CD4-positive, alpha-beta memory T cell (primary cell): ENCODE data around the gene RNF141. TPM values are rescaled to one million over a fixed set of nuclear protein-coding genes. Genes with fewer than 3 reads are reported as not detected.

Experiments used
- CTCF ChIA-PET: fragments of 350-600 bp; sonication (Branson Sonifier 250); formaldehyde crosslinking; loops from one replicate; lab custom pipeline; 2021; ENCODE audit warnings: inconsistent platforms; ENCODE audit not compliant: partially characterized antibody; lab: Charles Lee
- POLR2A ChIA-PET: fragments of 350-600 bp; sonication (Branson Sonifier 250); formaldehyde crosslinking; loops from one replicate; lab custom pipeline; 2021; ENCODE audit not compliant: partially characterized antibody; lab: Charles Lee
- DNase-seq, 5 donors: peaks; one replicate each; pipeline versions ENCODE4 v3.0.0 to v3.0.0-alpha.2; 2020 to 2022; ENCODE audit warnings: mixed read lengths in 1 of 5
- H3K27ac ChIP-seq: one replicate; pipeline ENCODE4 v1.7.0; 2013; ENCODE audit warnings: low read depth, low read length
- H3K27me3 ChIP-seq: 2 replicates; pipeline ENCODE4 v1.7.0; 2013; ENCODE audit warnings: mild to moderate bottlenecking, low read length, moderate library complexity; ENCODE audit not compliant: insufficient read depth
- H3K36me3 ChIP-seq: 2 replicates; pipeline ENCODE4 v1.7.0; 2013; ENCODE audit warnings: mild to moderate bottlenecking, low read length, moderate library complexity; ENCODE audit not compliant: insufficient read depth
- H3K4me1 ChIP-seq: 2 replicates; pipeline ENCODE4 v1.7.0; 2013; ENCODE audit warnings: mild to moderate bottlenecking, low read length, moderate library complexity; ENCODE audit not compliant: insufficient read depth
- H3K4me3 ChIP-seq, 2 donors: one replicate each; pipeline ENCODE4 v1.7.0; 2013; ENCODE audit warnings: low read length in 2 of 2, mild to moderate bottlenecking in 1 of 2
- H3K9me3 ChIP-seq, 2 donors: one replicate each; pipeline ENCODE4 v1.7.0; 2013; ENCODE audit warnings: low read length in 2 of 2, control low read depth in 1 of 2; ENCODE audit not compliant: control insufficient read depth in 1 of 2
- H3K27ac Mint-ChIP-seq, 7 donors: one replicate each; pipeline ENCODE4 v1.8.0; 2020 to 2021; ENCODE audit warnings: mixed read lengths in 7 of 7, mild to moderate bottlenecking in 6 of 7, inconsistent platforms in 3 of 7, moderate library complexity in 3 of 7
- H3K27me3 Mint-ChIP-seq, 2 donors: one replicate each; pipeline ENCODE4 v1.8.0; 2020 to 2021; ENCODE audit warnings: mixed read lengths in 2 of 2
- H3K36me3 Mint-ChIP-seq, 2 donors: one replicate each; pipeline ENCODE4 v1.8.0; 2020 to 2021; ENCODE audit warnings: mixed read lengths in 2 of 2, inconsistent platforms in 1 of 2, mild to moderate bottlenecking in 1 of 2
- H3K4me1 Mint-ChIP-seq, 4 donors: one replicate each; pipeline ENCODE4 v1.8.0; 2020 to 2021; ENCODE audit warnings: mixed read lengths in 4 of 4, mild to moderate bottlenecking in 1 of 4
- H3K4me3 Mint-ChIP-seq, 8 donors: one replicate each; pipeline ENCODE4 v1.8.0; 2020 to 2021; ENCODE audit warnings: mixed read lengths in 8 of 8, mild to moderate bottlenecking in 7 of 8, moderate library complexity in 6 of 8, inconsistent platforms in 3 of 8
- H3K9me3 Mint-ChIP-seq, 8 donors: one replicate each; pipeline ENCODE4 v1.8.0; 2020 to 2021; ENCODE audit warnings: mixed read lengths in 8 of 8, mild to moderate bottlenecking in 5 of 8, inconsistent platforms in 3 of 8, moderate library complexity in 1 of 8
- intact Hi-C: fragments of 100-400 bp; cut with micrococcal nuclease; formaldehyde crosslinking; loops from one replicate; pipeline ENCODE4 v1.15.1; 2023
- polyA plus RNA-seq, 2 donors: library from polyadenylated mRNA; unstranded; fragments of 300-500 nt; fragmentation: Illumina TruSeq; gene quantifications; one replicate each; pipeline ENCODE4 v1.2.3, GENCODE V29; 2021
- total RNA-seq, 2 experiments: library from RNA; stranded (reverse); gene quantifications; one replicate each; pipeline ENCODE4 v1.2.3, GENCODE V29; 2021

RNF141 gene
- total and polyA plus RNA-seq, 4 experiments from 2014 or later = 15.6 to 24.8 (median 17.4) TPM

DNA sequence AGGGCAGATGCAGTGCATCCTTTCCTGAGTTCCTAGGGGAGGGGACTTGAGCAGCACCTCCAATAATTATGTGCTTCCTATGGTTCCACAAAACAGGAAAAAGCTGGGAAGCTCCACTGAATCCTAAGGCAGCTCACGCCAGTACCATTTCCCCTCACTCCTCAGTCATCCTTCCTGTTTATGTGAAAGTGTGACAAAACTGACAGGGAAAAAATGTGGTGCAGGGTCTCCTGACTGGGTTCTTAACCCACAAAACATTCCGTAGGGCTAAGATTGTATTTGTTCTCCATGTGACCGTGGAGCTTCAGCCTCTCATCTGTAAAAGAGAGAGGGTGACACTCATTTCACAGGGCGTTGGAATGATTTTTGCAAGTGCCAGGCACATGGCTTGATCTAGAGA lies 39.6 kb upstream of the RNF141 start:
- no peaks in the 10 kb centered on the region for H3K9me3 Mint-ChIP-seq

DNA sequence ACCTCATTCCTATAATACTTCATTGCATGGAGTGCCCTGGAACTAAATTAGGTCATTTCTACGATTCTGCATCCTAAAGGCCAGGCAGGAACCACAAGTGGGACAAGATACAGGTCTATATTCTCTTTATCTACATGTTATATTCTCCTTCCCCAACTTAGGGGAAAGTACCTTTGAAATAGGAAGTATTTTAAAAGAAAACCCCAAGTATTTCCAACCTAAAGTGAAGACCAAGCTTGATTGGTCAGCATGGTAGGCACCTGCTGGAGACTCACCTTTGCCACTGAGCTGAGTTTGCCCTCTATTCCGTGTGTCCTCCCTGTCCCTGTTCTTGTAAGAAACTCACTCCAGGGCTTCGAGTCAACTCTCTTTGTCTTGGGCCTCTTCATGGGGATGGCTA lies 38.7 kb upstream of the RNF141 start:
- H3K27me3 Mint-ChIP-seq = peaks cover 3 to 6% of the 10 kb centered on the region in 2 donors
- no peaks in the 10 kb centered on the region for H3K4me1 ChIP-seq
- DNase-seq = no peak
- H3K27ac Mint-ChIP-seq = peak overlapping the region in 1 of 7 donors; percentile 33
- H3K27me3 ChIP-seq = no peaks in the 10 kb centered on the region
- H3K4me3 Mint-ChIP-seq = no peak overlapping the region
- no peaks in the 10 kb centered on the region for H3K9me3 ChIP-seq
- no peaks in the 10 kb centered on the region for H3K4me1 Mint-ChIP-seq
- intact Hi-C loops = no loop called here
- no peaks in the 10 kb centered on the region for H3K36me3 Mint-ChIP-seq
- ChIA-PET POLR2A (no interaction called here), CTCF (no interaction called here)
- no peaks in the 10 kb centered on the region for H3K9me3 Mint-ChIP-seq
- H3K27ac ChIP-seq = no peak overlapping the region
- H3K36me3 ChIP-seq = no peaks in the 10 kb centered on the region
- H3K4me3 ChIP-seq = no peak overlapping the region

More for the DNA sequence above, 39.6 kb upstream of the RNF141 start:
- H3K27me3 ChIP-seq = no peaks in the 10 kb centered on the region
- H3K27ac ChIP-seq = no peak overlapping the region
- no peaks in the 10 kb centered on the region for H3K9me3 ChIP-seq
- no peak overlapping the region for H3K4me3 ChIP-seq
- H3K36me3 ChIP-seq = no peaks in the 10 kb centered on the region
- Mint-ChIP-seq H3K36me3 (no peaks in the 10 kb centered on the region), H3K27ac (no peak overlapping the region), H3K4me3 (no peak overlapping the region), H3K4me1 (no peaks in the 10 kb centered on the region), H3K27me3 (peaks cover 3 to 6% of the 10 kb centered on the region in 2 donors)
- intact Hi-C loops = no loop called here
- no peak for DNase-seq
- ChIA-PET CTCF (interaction anchor here (1.7 kb wide), 1 partner anchor 39 kb away, joined by 5 read pairs; the partner anchor contains the start of gene RNF141), POLR2A (no interaction called here)
- H3K4me1 ChIP-seq = no peaks in the 10 kb centered on the region

DNA sequence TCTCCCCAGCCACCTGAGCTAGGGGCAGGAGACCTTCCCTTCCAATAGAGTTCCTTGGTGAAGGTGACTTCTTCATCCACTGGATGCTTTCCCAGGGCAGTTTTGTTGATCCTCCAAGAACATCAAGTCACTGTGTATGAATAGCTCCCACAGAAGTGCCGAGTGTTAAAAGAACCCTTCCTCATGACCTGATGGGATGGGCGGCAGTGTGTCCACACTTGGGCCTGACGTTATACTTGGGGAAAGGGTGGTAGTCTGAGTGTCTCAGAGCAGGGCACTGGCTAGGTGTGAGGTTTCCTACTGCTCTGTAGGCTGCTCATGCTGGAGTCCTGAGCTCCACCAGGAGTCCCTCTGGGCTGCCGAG lies 35.0 kb upstream of the RNF141 start:
- ChIA-PET POLR2A (no interaction called here), CTCF (no interaction called here)

DNA sequence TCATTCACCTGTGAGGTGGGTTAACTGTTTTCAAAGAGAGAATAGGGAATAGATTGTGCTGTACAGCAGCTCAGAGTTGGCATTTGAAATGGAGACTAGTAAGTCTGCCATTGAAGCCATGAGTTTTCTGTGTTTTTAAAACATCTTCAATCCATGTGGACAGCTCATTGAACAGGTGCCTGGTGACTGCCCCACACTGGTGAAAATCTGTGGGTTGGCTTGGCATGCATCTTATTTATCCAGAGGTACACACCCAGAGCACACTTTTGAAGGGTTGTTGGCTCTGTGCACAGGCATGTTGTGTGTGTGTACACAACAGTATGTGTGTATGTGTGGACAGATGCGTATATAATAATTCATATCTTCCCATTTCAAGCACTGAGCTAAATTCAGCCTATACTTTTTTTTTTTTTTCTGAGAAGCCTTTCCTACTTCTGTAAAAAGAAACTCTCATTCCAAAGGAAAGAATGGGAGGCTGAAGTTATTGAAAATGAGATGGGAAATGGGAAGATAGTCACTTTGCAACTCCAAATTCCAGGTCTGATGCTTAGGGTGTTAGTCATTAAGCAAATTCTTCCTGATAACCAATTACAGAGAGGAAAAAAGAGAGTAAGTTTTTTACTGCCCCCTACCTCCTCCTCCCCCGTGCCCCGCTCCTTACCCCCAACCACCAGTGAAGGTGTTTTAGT lies 34.5 kb upstream of the RNF141 start:
- Mint-ChIP-seq H3K4me1 (no peaks in the 10 kb centered on the region), H3K36me3 (no peaks in the 10 kb centered on the region), H3K9me3 (no peaks in the 10 kb centered on the region), H3K27me3 (peaks cover 4 to 5% of the 10 kb centered on the region in 2 donors), H3K4me3 (no peak overlapping the region), H3K27ac (no peak overlapping the region)
- no peaks in the 10 kb centered on the region for H3K27me3 ChIP-seq
- H3K9me3 ChIP-seq = no peaks in the 10 kb centered on the region
- intact Hi-C loops = no loop called here
- ChIA-PET POLR2A (no interaction called here), CTCF (no interaction called here)
- no peak overlapping the region for H3K27ac ChIP-seq
- H3K36me3 ChIP-seq = no peaks in the 10 kb centered on the region
- DNase-seq = no peak
- no peaks in the 10 kb centered on the region for H3K4me1 ChIP-seq
- H3K4me3 ChIP-seq = no peak overlapping the region

More for the DNA sequence above, 35.0 kb upstream of the RNF141 start:
- Mint-ChIP-seq H3K27ac (no peak overlapping the region), H3K36me3 (no peaks in the 10 kb centered on the region), H3K9me3 (no peaks in the 10 kb centered on the region), H3K27me3 (peaks cover 2 to 5% of the 10 kb centered on the region in 2 donors), H3K4me1 (no peaks in the 10 kb centered on the region), H3K4me3 (no peak overlapping the region)
- Histone ChIP-seq H3K27ac (no peak overlapping the region), H3K36me3 (no peaks in the 10 kb centered on the region), H3K9me3 (no peaks in the 10 kb centered on the region), H3K4me1 (no peaks in the 10 kb centered on the region), H3K27me3 (no peaks in the 10 kb centered on the region), H3K4me3 (no peak overlapping the region)
- intact Hi-C loops = no loop called here
- no peak for DNase-seq

DNA sequence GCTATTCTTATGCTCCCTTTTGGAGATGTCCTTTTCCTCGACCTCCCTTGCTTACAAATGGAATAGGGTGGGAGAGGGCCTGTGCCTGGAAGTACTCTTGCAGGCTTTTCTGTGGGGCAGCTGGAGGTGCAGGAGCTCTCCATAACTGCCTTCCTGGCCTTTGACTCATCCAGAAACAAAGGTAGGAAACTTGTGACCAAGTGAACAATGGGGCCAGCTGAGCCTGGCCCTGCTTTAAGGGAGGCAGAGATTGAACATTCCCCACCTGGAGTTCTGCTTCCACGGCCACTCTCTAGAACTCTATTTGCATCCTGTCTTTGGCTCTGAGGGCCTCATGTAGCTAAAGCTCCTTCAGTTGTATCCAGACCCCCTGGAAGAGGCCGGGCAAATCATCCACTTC lies 32.6 kb upstream of the RNF141 start:
- intact Hi-C loops = no loop called here
- DNase-seq = no peak
- Histone ChIP-seq H3K4me3 (no peak overlapping the region), H3K27ac (no peak overlapping the region), H3K4me1 (no peaks in the 10 kb centered on the region), H3K9me3 (no peaks in the 10 kb centered on the region), H3K27me3 (no peaks in the 10 kb centered on the region), H3K36me3 (no peaks in the 10 kb centered on the region)
- H3K4me3 Mint-ChIP-seq = no peak overlapping the region
- H3K4me1 Mint-ChIP-seq = no peaks in the 10 kb centered on the region
- ChIA-PET POLR2A (no interaction called here), CTCF (no interaction called here)
- H3K27me3 Mint-ChIP-seq = peaks cover 5 to 8% of the 10 kb centered on the region in 2 donors
- H3K36me3 Mint-ChIP-seq = no peaks in the 10 kb centered on the region
- no peaks in the 10 kb centered on the region for H3K9me3 Mint-ChIP-seq
- no peak overlapping the region for H3K27ac Mint-ChIP-seq

DNA sequence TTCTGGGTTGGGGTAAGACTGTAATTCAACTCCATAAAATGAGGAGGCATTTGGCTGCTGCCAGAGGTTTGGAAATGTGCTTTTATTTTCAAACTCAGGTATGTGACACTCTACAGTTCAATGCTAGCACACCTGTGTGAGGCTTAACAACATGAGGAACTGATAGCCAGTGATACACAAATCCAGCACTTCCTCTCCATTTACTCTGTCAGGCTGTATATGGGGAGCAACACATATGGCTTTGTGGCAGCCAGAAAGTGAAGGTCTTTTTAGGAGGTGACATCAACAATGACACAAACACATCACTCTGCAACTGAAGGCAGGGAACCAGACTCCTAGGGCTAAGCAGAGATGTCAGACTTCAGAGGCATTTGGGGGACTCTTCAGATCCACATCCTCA lies 32.0 kb upstream of the RNF141 start:
- Mint-ChIP-seq H3K4me1 (no peaks in the 10 kb centered on the region), H3K27ac (no peak overlapping the region), H3K36me3 (no peaks in the 10 kb centered on the region), H3K4me3 (no peak overlapping the region), H3K27me3 (peaks cover 5 to 8% of the 10 kb centered on the region in 2 donors), H3K9me3 (no peaks in the 10 kb centered on the region)
- no peak overlapping the region for H3K4me3 ChIP-seq
- no peaks in the 10 kb centered on the region for H3K9me3 ChIP-seq
- H3K36me3 ChIP-seq = no peaks in the 10 kb centered on the region
- intact Hi-C loops = no loop called here
- no peaks in the 10 kb centered on the region for H3K27me3 ChIP-seq
- no peaks in the 10 kb centered on the region for H3K4me1 ChIP-seq
- POLR2A ChIA-PET = no interaction called here
- H3K27ac ChIP-seq = no peak overlapping the region
- CTCF ChIA-PET = no interaction called here
- DNase-seq = no peak

DNA sequence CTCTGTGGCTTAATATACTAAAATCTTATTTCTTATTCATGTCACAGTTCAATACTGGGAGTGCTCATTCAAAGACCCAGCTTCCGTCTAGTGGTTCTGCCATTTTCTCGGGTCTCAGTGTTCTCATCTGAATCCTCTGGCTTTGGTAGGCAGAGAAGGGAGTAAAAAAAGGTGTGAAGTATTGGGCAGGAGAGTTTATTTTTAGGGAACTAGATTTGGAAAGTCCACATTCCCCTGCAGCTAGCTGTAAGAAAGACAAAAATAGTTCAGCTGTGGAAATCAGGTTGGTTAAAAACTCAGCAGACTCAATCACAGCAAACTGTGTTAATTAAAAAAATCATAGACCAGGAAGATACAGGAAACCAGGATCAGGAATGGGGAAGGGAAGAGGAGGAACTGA lies 31.5 kb upstream of the RNF141 start:
- Histone ChIP-seq H3K4me3 (no peak overlapping the region), H3K9me3 (no peaks in the 10 kb centered on the region), H3K27ac (no peak overlapping the region), H3K27me3 (no peaks in the 10 kb centered on the region), H3K36me3 (no peaks in the 10 kb centered on the region), H3K4me1 (no peaks in the 10 kb centered on the region)
- intact Hi-C loops = no loop called here
- Mint-ChIP-seq H3K4me3 (no peak overlapping the region), H3K27ac (no peak overlapping the region), H3K4me1 (no peaks in the 10 kb centered on the region), H3K9me3 (no peaks in the 10 kb centered on the region), H3K27me3 (peaks cover 5 to 8% of the 10 kb centered on the region in 2 donors), H3K36me3 (no peaks in the 10 kb centered on the region)
- ChIA-PET CTCF (no interaction called here), POLR2A (no interaction called here)
- no peak for DNase-seq
